Neural cell (in vitro differentiated cells): Measurements from ENCODE around the gene HHATL.

Experiments used
- CTCF ChIP-seq: fragments of 450-650 bp; IDR thresholded peaks from 2 replicates; pipeline ENCODE4 v1.5.1; 2014; ENCODE audit warnings: antibody characterized with exemption, mild to moderate bottlenecking, moderate library complexity; ENCODE audit not compliant: poor library complexity, severe bottlenecking
- EP300 ChIP-seq: fragments of 450-650 bp; conservative IDR thresholded peaks from 2 replicates; pipeline ENCODE4 v1.6.1; 2014; ENCODE audit warnings: antibody characterized with exemption, mild to moderate bottlenecking, moderate library complexity; ENCODE audit not compliant: poor library complexity, severe bottlenecking

DNA sequence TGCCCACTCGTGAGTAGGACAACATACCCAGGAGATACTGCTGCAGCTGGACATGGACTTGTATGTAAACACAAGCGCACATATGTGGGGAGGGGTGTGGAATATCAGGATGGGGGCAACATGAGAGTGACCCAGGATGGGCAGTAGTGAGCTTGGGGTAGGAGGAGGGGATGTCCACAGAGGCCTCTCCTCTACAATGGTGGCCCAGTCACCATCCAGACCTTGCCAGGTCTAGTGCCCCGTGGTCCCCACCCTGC lies 49.4 kb downstream of the HHATL start:
- TF ChIP-seq CTCF (no peak), EP300 (no peak)
